Measurements from ENCODE around the gene SERTAD4.

SERTAD4 gene

DNA sequence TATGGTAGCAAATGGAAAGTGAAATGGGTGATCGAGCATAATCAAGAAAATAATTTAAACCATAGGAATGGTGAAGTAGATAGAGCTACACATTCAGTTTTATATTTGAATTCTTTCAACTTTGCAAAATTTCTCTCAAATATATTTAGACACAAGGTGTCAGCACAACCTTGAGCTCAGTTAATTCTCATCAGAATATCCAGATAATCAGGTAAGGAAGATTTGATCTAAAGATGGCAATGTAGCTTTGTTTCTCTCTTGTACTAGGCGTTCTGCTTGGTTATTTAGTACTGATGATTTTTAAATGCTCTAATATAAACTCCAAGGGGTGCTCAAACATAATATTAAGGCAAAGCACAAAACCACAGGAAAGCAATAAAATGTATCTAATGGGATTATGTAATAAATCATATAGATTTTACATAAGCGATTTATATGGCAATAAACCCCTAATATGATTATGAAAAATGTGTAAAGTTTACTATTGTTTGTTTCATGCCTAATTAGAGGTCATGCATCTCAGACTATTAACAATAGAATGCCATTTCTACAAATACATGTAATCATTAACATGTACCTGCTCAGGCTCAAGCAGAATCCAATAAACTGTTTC lies 32.4 kb upstream of the SERTAD4 start:
- no peak for TF ChIP-seq CTCF (IDR thresholded peaks at IDR 0.05; ENCODE audit: insufficient read depth, low read depth, low read length, missing control alignments)
- H3K4me3 ChIP-seq (ENCODE audit: low read depth, low read length): no peak overlapping the region
- DNase-seq (ENCODE audit: low read depth): no peak

- TF ChIP-seq CTCF (IDR thresholded peaks at IDR 0.05; ENCODE audit: insufficient read depth, low read depth, low read length, missing control alignments): no peak
- no peak overlapping the region for H3K4me3 ChIP-seq (ENCODE audit: low read depth, low read length)
- DNase-seq (ENCODE audit: low read depth): no peak
Observed at GRCh38 chr1:210201681-210202080, 30.9 kb upstream of the SERTAD4 start.

- no peak for DNase-seq (ENCODE audit: low read depth)
- no peak overlapping the region for H3K4me3 ChIP-seq (ENCODE audit: low read depth, low read length)
- TF ChIP-seq CTCF (IDR thresholded peaks at IDR 0.05; ENCODE audit: insufficient read depth, low read depth, low read length, missing control alignments): no peak
Observed at GRCh38 chr1:210207597-210208450, 24.8 kb upstream of the SERTAD4 start.

DNA sequence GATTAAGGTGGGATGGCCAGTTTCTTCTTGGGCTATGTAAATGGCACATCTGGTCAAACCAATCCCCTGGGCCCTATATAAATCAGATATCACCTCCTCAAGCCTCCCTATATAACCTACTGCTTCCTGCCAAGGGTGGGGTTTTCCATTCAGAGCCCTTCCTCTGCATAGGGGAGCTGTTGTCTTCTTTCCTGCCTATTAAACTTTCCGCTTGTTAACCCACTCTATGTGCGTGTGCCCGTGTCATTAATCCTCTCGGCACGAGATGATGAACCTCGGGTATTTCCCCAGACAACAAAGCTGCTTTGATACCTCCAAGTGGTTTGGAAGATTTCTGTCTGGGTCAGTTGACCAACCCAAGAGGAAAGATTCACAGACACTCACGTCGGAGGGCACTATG lies 19.3 kb upstream of the SERTAD4 start:
- no peak for TF ChIP-seq CTCF (IDR thresholded peaks at IDR 0.05; ENCODE audit: insufficient read depth, low read depth, low read length, missing control alignments)
- no peak overlapping the region for H3K4me3 ChIP-seq (ENCODE audit: low read depth, low read length)
- no peak for DNase-seq (ENCODE audit: low read depth)

DNA sequence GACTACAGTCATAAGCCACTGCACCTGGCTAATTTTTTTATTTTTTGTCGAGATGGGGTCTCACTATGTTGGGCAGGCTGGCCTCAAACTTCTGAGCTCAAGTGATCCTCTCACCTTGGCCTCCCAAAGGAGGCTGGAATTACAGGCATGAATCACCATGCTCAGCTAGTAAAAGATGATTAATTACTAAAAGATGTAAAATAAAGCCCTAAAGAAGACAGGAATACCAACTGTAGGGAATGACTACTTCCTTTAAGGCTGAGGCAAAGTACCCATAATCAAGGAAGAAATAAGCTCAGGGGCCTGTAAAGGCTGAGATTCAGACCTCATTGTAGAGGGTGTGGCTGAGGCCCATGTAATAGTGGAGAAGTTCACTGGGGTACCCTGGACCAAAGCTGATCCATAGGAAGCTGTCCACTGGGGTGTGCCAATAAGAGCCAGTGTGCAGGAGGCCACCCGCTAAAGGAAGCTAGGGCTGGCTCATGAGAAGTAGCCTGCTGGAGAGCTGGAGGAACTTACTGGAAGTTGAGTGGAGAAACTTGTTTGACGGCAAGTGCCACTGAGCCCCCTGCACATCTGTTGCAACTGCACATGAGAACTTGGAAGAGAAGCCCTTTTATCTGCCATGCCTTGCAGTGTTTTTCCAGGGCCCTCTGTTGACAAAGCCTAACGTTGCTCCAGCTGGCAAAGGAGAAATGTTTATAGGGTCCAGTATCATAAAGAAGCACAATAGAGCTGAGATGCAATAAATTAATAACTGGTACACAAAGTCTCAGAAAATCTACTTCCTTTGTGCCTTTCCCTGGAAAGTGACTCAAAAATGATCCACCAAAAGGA lies 17.8 kb upstream of the SERTAD4 start:
- no peak for DNase-seq (ENCODE audit: low read depth)
- no peak overlapping the region for H3K4me3 ChIP-seq (ENCODE audit: low read depth, low read length)
- TF ChIP-seq CTCF (IDR thresholded peaks at IDR 0.05; ENCODE audit: insufficient read depth, low read depth, low read length, missing control alignments): no peak

GRCh38 chr1:210217482-210217881 lies 15.1 kb upstream of the SERTAD4 start:
- TF ChIP-seq CTCF (IDR thresholded peaks at IDR 0.05; ENCODE audit: insufficient read depth, low read depth, low read length, missing control alignments): no peak
- no peak overlapping the region for H3K4me3 ChIP-seq (ENCODE audit: low read depth, low read length)
- no peak for DNase-seq (ENCODE audit: low read depth)

Data from GM12865 (cell line).